DND-41 (cell line): ENCODE measurements around the gene PHACTR1.

ENCODE experiments used
- EZH2 ChIP-seq: IDR thresholded peaks from 3 replicates; pipeline ENCODE4 v1.6.1; 2012; ENCODE audit warnings: borderline replicate concordance, low read depth, mild to moderate bottlenecking, moderate library complexity, low read length, inconsistent platforms; ENCODE audit not compliant: severe bottlenecking
- TF ChIP-seq, protein P1 (sequence below): IDR thresholded peaks from 2 replicates; pipeline ENCODE4 v1.5.1; 2012; ENCODE audit warnings: borderline replicate concordance, low read length, moderate library complexity, mild to moderate bottlenecking; ENCODE audit not compliant: poor library complexity, severe bottlenecking; ENCODE audit errors: extremely low read depth

DNA sequence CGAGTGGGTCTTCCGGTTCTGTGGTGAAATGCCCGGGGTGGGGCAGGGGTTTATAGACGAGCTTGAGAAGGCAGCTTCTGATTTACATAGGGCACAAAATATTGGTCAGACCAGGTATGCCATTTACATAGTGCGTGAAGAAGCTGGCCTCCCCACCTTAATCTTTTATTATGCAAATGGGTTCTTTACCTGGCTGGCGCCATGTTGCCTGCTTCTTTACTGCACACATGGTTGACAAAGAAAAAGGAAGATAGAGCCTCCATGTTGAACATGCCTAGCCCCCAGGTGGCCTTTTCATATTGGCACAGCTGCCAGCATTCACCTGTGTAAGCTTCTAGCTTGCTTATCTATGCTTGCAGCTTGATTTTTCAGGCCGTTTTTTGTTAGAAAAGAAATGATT is 276.2 kb downstream of the PHACTR1 start:
- TF ChIP-seq, protein P1, sequence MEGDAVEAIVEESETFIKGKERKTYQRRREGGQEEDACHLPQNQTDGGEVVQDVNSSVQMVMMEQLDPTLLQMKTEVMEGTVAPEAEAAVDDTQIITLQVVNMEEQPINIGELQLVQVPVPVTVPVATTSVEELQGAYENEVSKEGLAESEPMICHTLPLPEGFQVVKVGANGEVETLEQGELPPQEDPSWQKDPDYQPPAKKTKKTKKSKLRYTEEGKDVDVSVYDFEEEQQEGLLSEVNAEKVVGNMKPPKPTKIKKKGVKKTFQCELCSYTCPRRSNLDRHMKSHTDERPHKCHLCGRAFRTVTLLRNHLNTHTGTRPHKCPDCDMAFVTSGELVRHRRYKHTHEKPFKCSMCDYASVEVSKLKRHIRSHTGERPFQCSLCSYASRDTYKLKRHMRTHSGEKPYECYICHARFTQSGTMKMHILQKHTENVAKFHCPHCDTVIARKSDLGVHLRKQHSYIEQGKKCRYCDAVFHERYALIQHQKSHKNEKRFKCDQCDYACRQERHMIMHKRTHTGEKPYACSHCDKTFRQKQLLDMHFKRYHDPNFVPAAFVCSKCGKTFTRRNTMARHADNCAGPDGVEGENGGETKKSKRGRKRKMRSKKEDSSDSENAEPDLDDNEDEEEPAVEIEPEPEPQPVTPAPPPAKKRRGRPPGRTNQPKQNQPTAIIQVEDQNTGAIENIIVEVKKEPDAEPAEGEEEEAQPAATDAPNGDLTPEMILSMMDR = no peak
- no peak for TF ChIP-seq EZH2
